ENCODE data around the gene SCARF2. TPM values are rescaled to one million over a fixed set of nuclear protein-coding genes. Genes with fewer than 3 reads are reported as not detected.

Gene SCARF2
- total and polyA plus RNA-seq, 2 of the 13 experiments (the other 11 are each of a cell fraction or from before 2014, with no cell fraction given), result 3.3 to 6.2 TPM

GRCh38 chr22:20398420-20398819 is 39.2 kb downstream of the SCARF2 start (continued):
- TF ChIP-seq UBTF (CRISPR knock-in tag; IDR thresholded peaks at IDR 0.05), result no peak

DNA sequence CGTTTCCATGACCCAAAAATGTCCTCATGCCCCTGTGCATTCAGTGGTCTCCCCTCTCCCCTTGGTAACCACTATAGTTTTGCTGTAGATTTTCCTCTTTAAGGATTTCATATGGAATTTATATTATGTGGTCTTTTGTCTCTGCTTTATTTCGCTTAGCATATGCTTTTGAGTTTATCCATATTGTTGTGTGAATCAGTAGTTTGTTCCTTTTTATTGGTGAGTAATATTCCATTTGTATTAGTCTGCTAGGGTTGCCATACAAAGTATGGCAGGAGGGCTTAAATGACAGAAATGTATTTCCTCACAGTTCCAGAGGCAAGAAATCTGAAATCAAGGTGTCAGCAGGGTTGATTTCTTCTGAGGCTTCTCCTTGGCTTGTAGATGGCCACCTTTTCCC is 40.1 kb downstream of the SCARF2 start:
- no peaks in the 10 kb centered on the region for H4K20me1 ChIP-seq (ENCODE audit: insufficient read depth, low read length)
- H3K4me3 ChIP-seq (replicated peaks in 1 of 3; ENCODE audit: insufficient read depth in 1 of 3, low read depth in 2 of 3, low read length in 3 of 3), result no peak overlapping the region
- peaks cover 41% of the 10 kb centered on the region for H3K4me1 ChIP-seq (ENCODE audit: insufficient read depth, low read length)
- CTCF ChIA-PET (ENCODE audit: low intra/inter-chr PET ratio, low total read pairs), result no interaction called here
- no peaks in the 10 kb centered on the region for H3K9me3 ChIP-seq (ENCODE audit: low read length)
- intact Hi-C loops (cut with micrococcal nuclease; ENCODE audit: unreplicated experiment), result no loop called here
- DNase-seq (ENCODE audit: low spot score) (no peak), FAIRE-seq (no peak), ATAC-seq (no peak)
- in situ Hi-C loops (cut with HindIII; ENCODE audit: extremely low pct_ligation_motif_present, low pct_unique_long_range_greater_than_20kb), result no loop called here
- H3K27ac ChIP-seq (ENCODE audit: extremely low read length, insufficient read depth, low read length), result no peak overlapping the region
- WGBS (ENCODE audit: low lambda C conversion rate), result 89% methylated on average over 2 of the region's 2 CpGs
- H3K4me2 ChIP-seq (ENCODE audit: low read depth, low read length), result no peak overlapping the region
- H3K36me3 ChIP-seq (replicated peaks in 1 of 2; ENCODE audit: control insufficient read depth in 1 of 2, insufficient read depth in 2 of 2, low read length in 2 of 2), result peaks cover 4 to 14% of the 10 kb centered on the region in 2 experiments; a peak in 3 of 5 replicates
- H2AFZ ChIP-seq (ENCODE audit: low read length), result no peak overlapping the region
- no TSS peak for BruUV-seq (replicated peaks)
- POLR2A ChIA-PET, result no interaction called here
- H3K27me3 ChIP-seq (ENCODE audit: control insufficient read depth in 1 of 2, insufficient read depth in 2 of 2, low read length in 2 of 2), result no peaks in the 10 kb centered on the region
- H3K9ac ChIP-seq (ENCODE audit: insufficient read depth, low read depth, low read length), result no peak overlapping the region
- H3K79me2 ChIP-seq (ENCODE audit: insufficient read depth, low read length), result peaks cover 2% of the 10 kb centered on the region
- TF ChIP-seq, protein P1, sequence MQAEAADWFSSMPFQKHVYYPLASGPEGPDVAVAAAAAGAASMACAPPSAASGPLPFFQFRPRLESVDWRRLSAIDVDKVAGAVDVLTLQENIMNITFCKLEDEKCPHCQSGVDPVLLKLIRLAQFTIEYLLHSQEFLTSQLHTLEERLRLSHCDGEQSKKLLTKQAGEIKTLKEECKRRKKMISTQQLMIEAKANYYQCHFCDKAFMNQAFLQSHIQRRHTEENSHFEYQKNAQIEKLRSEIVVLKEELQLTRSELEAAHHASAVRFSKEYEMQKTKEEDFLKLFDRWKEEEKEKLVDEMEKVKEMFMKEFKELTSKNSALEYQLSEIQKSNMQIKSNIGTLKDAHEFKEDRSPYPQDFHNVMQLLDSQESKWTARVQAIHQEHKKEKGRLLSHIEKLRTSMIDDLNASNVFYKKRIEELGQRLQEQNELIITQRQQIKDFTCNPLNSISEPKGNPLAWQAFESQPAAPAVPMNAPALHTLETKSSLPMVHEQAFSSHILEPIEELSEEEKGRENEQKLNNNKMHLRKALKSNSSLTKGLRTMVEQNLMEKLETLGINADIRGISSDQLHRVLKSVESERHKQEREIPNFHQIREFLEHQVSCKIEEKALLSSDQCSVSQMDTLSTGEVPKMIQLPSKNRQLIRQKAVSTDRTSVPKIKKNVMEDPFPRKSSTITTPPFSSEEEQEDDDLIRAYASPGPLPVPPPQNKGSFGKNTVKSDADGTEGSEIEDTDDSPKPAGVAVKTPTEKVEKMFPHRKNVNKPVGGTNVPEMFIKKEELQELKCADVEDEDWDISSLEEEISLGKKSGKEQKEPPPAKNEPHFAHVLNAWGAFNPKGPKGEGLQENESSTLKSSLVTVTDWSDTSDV (CRISPR knock-in tag; IDR thresholded peaks at IDR 0.05), result no peak
- TF ChIP-seq ARNT2 (CRISPR knock-in tag; IDR thresholded peaks at IDR 0.05; ENCODE audit: low read depth), result no peak
- TF ChIP-seq MED13 (CRISPR knock-in tag; IDR thresholded peaks at IDR 0.05), result no peak
- no peak for TF ChIP-seq HNF4A (CRISPR knock-in tag; IDR thresholded peaks at IDR 0.05)
- no peak for TF ChIP-seq RBFOX2 (IDR thresholded peaks at IDR 0.05; ENCODE audit: low read depth, low read length)
- no peak for TF ChIP-seq ZSCAN22 (CRISPR knock-in tag; IDR thresholded peaks at IDR 0.05)
- no peak for TF ChIP-seq MEIS2 (CRISPR knock-in tag; IDR thresholded peaks at IDR 0.05)
- TF ChIP-seq NFE2L2 (IDR thresholded peaks at IDR 0.05; ENCODE audit: low read length), result no peak
- TF ChIP-seq, protein P2, sequence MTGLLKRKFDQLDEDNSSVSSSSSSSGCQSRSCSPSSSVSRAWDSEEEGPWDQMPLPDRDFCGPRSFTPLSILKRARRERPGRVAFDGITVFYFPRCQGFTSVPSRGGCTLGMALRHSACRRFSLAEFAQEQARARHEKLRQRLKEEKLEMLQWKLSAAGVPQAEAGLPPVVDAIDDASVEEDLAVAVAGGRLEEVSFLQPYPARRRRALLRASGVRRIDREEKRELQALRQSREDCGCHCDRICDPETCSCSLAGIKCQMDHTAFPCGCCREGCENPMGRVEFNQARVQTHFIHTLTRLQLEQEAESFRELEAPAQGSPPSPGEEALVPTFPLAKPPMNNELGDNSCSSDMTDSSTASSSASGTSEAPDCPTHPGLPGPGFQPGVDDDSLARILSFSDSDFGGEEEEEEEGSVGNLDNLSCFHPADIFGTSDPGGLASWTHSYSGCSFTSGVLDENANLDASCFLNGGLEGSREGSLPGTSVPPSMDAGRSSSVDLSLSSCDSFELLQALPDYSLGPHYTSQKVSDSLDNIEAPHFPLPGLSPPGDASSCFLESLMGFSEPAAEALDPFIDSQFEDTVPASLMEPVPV (CRISPR knock-in tag; IDR thresholded peaks at IDR 0.05), result no peak
- TF ChIP-seq TCF7L2 (IDR thresholded peaks at IDR 0.05; ENCODE audit: low read depth, low read length), result no peak
- TF ChIP-seq ZBTB7B (CRISPR knock-in tag; IDR thresholded peaks at IDR 0.05), result no peak
- TF ChIP-seq STAT6 (CRISPR knock-in tag; IDR thresholded peaks at IDR 0.05; ENCODE audit: borderline replicate concordance), result no peak
- no peak for TF ChIP-seq ZNF441 (CRISPR knock-in tag; IDR thresholded peaks at IDR 0.05; ENCODE audit: borderline replicate concordance)
- TF ChIP-seq ZNF335 (CRISPR knock-in tag; IDR thresholded peaks at IDR 0.05), result no peak

Data from HepG2 (cell line).